Colonic mucosa (tissue), 4 donors: ENCODE results near the gene CARS1. TPM values are rescaled to one million over a fixed set of nuclear protein-coding genes. Genes with fewer than 3 reads are reported as not detected.

Source experiments
- DNase-seq: peaks from one replicate; pipeline ENCODE4 v3.0.0-alpha.2; 2020
- H3K27ac ChIP-seq: fragments of 200-600 bp; one replicate; pipeline ENCODE4 v1.8.0; 2021
- H3K27me3 ChIP-seq: fragments of 200-600 bp; one replicate; pipeline ENCODE4 v1.8.0; 2021
- H3K36me3 ChIP-seq: fragments of 200-600 bp; one replicate; pipeline ENCODE4 v1.8.0; 2021
- H3K4me1 ChIP-seq: fragments of 200-600 bp; one replicate; pipeline ENCODE4 v1.8.0; 2021; ENCODE audit warnings: mild to moderate bottlenecking
- H3K4me3 ChIP-seq: fragments of 200-600 bp; one replicate; pipeline ENCODE4 v1.8.0; 2021
- H3K9ac ChIP-seq, 2 donors: one replicate each; pipeline ENCODE4 v1.7.0; 2013; ENCODE audit warnings: control low read depth in 2 of 2, low read depth in 2 of 2, low read length in 2 of 2
- H3K9me3 ChIP-seq: fragments of 200-600 bp; one replicate; pipeline ENCODE4 v1.8.0; 2021
- intact Hi-C: fragments of 100-400 bp; cut with DNase I; formaldehyde crosslinking; loops from one replicate; pipeline ENCODE4 v1.14.1; 2022
- total RNA-seq, 2 donors: library from RNA; stranded (reverse); fragmentation: NEBNext Ultra II Directional in 1 of 2; extraction: Animal tissue kit (Norgen Biotek cat#: 25700) in 1 of 2; gene quantifications; one replicate each; pipeline ENCODE4 v1.2.1, GENCODE V29; 2021
- TF ChIP-seq, protein P1 (sequence below): fragments of 200-600 bp; IDR thresholded peaks from one replicate; pipeline ENCODE4 v1.8.0; 2022; ENCODE audit warnings: antibody characterized with exemption, mild to moderate bottlenecking
- donor health status: healthy.
- donor health status: DM: no; HTN: no; CAD: no.
- donor health status: DM: no; HTN: no; CAD: no.

The CARS1 gene
- total RNA-seq, 2 donors from 2014 or later, result 48.4 to 74.3 TPM

DNA sequence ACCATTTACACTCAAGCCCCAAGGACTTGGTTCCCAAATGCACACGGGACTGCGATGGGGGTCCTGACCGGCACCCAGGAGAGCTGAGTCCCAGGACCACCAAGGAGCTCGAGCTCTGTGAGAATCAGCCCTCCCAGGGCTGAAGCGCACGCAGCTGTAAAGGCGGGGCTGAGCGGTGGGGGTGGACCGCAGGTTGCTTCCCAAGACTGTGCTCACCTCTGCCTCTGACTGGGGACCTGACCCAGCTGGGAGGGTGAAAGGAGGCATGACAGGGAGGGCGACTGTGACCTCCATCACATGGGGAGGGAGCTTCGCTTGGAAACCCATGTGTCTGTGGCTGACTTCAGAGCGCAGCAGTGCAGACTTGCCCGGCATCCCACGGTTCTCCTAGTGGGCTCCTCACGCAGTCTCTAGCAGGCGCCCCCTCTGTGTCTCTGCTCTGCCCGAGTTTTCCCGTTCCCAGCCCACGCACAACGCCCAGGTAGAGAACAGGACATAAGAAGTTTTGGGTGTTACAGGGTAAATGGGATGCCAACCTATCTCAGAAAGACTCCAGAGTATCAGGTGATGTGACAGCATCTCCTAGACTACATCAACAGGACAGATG, 49.7 kb downstream of the CARS1 start:
- Histone ChIP-seq H3K4me1 (no peaks in the 10 kb centered on the region), H3K9me3 (no peaks in the 10 kb centered on the region), H3K36me3 (peaks cover 3% of the 10 kb centered on the region), H3K27ac (no peak overlapping the region), H3K27me3 (no peaks in the 10 kb centered on the region), H3K4me3 (no peak overlapping the region), H3K9ac (no peak overlapping the region)
- intact Hi-C loops, result no loop called here
- DNase-seq, result no peak
- TF ChIP-seq, protein P1, sequence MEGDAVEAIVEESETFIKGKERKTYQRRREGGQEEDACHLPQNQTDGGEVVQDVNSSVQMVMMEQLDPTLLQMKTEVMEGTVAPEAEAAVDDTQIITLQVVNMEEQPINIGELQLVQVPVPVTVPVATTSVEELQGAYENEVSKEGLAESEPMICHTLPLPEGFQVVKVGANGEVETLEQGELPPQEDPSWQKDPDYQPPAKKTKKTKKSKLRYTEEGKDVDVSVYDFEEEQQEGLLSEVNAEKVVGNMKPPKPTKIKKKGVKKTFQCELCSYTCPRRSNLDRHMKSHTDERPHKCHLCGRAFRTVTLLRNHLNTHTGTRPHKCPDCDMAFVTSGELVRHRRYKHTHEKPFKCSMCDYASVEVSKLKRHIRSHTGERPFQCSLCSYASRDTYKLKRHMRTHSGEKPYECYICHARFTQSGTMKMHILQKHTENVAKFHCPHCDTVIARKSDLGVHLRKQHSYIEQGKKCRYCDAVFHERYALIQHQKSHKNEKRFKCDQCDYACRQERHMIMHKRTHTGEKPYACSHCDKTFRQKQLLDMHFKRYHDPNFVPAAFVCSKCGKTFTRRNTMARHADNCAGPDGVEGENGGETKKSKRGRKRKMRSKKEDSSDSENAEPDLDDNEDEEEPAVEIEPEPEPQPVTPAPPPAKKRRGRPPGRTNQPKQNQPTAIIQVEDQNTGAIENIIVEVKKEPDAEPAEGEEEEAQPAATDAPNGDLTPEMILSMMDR, result no peak

DNA sequence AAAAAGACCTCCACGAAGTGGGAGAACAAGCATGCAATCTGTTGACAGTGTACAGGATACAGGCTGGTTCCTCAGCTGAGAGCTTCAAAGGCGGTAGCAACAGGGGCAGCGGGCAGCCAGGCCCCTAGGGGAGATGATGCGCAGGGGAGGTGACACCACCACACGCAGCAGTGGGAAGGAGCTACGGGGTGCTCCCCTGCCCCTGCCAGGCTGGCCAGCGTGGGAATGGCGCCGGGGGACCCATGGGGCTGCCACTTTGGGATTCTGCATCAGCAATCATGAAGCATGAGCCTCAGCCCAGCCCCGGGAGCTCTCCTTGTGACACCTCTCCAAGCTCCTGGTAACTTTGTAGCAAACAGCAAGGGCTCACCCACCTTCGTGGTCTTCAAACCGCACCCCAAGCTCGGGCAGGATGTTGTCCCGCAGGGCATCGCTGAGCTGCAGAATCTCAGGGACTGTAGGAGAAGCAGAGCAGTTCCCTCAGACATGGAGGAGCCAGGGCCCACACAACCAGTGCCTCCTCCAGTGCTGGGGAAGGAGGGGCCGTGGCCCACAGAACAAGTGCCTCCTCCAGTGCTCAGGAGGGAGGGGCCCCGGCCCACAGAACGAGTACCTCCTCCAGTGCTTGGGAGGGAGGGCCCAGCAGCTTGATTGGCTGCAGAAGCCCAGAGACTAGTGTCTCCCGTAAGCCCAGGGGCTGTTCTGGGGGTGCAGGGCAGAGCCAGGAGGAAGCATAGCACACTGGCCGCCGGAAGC, 50.5 kb downstream of the CARS1 start:
- H3K4me1 ChIP-seq, result no peaks in the 10 kb centered on the region
- H3K9ac ChIP-seq, result no peak overlapping the region
- DNase-seq, result no peak
- H3K27me3 ChIP-seq, result no peaks in the 10 kb centered on the region
- TF ChIP-seq, protein P1, result no peak
- H3K36me3 ChIP-seq, result peaks cover 3% of the 10 kb centered on the region
- no peak overlapping the region for H3K27ac ChIP-seq
- intact Hi-C loops, result no loop called here
- no peak overlapping the region for H3K4me3 ChIP-seq
- no peaks in the 10 kb centered on the region for H3K9me3 ChIP-seq

DNA sequence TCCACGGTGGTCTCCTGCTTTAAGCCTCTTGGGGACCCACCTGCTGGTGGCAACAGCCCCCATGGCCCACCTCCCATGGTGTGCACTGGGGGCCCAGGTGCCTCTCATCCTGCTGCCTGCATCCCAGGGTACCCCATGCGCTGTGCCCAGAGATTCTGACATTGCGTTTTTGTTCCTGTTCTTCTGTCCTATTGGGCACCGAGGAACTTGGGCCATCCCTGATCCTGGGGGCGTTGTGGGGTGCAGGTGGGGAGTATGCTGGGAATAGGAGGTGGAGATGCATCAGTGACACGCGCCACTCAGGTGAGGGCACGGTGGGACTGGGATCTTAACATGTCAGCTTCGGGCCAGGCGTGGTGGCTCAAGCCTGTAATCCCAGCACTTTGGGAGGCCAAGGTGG, 52.7 kb downstream of the CARS1 start:
- Histone ChIP-seq H3K4me3 (no peak overlapping the region), H3K36me3 (peaks cover 3% of the 10 kb centered on the region), H3K9ac (no peak overlapping the region), H3K27ac (no peak overlapping the region), H3K27me3 (no peaks in the 10 kb centered on the region), H3K4me1 (no peaks in the 10 kb centered on the region), H3K9me3 (no peaks in the 10 kb centered on the region)
- TF ChIP-seq, protein P1, result no peak
- intact Hi-C loops, result no loop called here
- DNase-seq, result no peak

DNA sequence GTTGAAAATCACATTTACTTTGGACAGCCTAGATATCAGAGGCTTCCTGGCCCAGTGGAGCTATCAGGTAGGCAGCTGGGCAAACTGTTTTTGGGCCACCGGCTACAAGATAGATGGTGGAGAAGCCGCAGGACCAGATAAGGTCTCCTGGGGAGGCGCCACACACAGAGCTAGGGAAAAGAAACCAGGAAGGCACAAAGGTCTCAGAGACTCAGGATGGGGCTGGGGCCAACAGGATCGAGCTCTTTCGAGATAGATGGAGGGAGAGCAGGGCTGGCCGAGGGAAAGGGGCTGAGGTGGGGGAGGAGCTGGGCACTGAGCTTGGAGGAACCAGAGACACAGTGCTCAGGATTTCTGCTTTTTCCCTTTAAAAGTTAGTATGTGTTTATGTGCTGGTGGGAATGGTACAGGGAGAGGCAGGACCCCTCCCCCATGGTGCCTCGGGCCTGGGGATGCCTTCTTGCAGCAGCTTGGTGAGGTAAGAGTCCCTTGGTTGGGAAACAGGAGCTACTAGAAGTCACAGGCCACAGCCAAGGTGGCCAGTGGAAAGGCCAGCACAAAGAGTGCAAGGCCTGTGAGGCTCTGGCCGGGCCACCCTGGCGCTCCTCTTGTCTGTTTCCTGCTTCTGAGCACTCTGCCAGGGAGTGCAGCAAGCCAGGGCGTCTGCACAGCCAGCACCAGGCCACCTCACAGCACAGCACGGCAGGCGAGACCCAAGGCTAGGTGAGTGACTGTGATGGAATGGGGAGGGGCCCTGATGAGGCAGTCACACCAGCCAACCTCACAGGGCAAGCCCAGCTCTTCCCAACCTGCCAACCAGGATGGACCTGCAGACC, 53.6 kb downstream of the CARS1 start:
- DNase-seq, result no peak
- Histone ChIP-seq H3K9ac (no peak overlapping the region), H3K27me3 (no peaks in the 10 kb centered on the region), H3K4me3 (no peak overlapping the region), H3K4me1 (no peaks in the 10 kb centered on the region), H3K36me3 (peaks cover 3% of the 10 kb centered on the region), H3K27ac (no peak overlapping the region), H3K9me3 (no peaks in the 10 kb centered on the region)
- intact Hi-C loops, result no loop called here
- TF ChIP-seq, protein P1, result no peak

DNA sequence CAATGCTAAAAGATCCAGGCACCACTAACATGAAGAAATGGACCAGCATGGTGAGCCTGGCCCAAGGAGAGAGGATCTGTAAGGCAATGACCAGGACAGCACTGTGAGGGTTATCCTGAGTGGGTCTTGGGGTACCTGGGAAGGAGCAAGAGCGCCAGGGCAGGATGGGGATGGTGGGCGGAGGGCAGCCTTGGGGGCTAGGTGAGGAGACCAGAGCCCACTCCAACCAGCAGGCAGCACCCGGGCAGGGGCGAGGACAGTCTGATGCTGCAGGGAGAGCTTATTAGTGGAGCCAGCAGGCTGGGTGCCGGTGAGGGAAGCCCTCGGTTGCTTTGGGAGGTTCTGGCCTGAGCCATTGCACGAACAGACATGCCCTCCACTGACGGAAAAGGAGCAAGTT, 54.4 kb downstream of the CARS1 start:
- Histone ChIP-seq H3K36me3 (peaks cover 3% of the 10 kb centered on the region), H3K4me3 (no peak overlapping the region), H3K9me3 (no peaks in the 10 kb centered on the region), H3K27me3 (no peaks in the 10 kb centered on the region), H3K4me1 (no peaks in the 10 kb centered on the region), H3K27ac (no peak overlapping the region), H3K9ac (no peak overlapping the region)
- DNase-seq, result no peak
- intact Hi-C loops, result no loop called here
- TF ChIP-seq, protein P1, result no peak
